M059J (cell line): ENCODE data around the gene STK39. TPM values are rescaled to one million over a fixed set of nuclear protein-coding genes. Genes with fewer than 3 reads are reported as not detected.
"Not testable (repeated sequence)": the region's sequence is repeated elsewhere in the genome, so short reads cannot be mapped to it uniquely, and the experiment has no call there.

ENCODE experiments used
- DNase-seq: peaks from one replicate; pipeline ENCODE4 v3.0.0-alpha.2; 2012; ENCODE audit warnings: low read depth
- total RNA-seq: library from RNA; depleted of rRNA; stranded (reverse); fragments of >200 nt; shearing (Covaris generic); gene quantifications from 2 replicates; pipeline ENCODE4 v1.2.3, GENCODE V29; 2014

STK39 gene
- total RNA-seq, 1 experiment from 2014 or later = 14.4 TPM

DNA sequence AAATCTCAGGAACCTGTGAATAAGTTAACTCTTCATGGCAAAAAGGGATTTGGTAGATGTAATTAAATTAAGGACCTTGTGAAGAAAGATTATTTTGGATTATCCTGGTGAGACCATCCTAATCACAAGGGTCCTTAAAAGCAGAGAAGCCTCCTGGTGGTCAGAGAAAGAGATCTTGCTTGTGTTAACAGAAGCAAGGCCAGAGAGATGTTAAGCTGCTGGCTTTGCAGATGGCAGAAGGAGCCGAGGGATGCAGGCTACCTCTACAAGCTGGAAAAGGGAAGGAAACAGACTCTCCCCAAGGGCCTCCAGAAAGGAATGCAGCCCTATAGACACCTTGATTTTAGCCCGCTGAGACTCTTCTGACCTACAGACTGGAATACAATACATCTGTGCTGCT, 197.0 kb downstream of the STK39 start:
- no peak for DNase-seq

GRCh38 chr2:168049609-168050008, 197.8 kb downstream of the STK39 start:
- no peak for DNase-seq

GRCh38 chr2:168047091-168047690, 200.2 kb downstream of the STK39 start:
- no peak for DNase-seq

GRCh38 chr2:168044579-168044978, 202.8 kb downstream of the STK39 start:
- no peak for DNase-seq

GRCh38 chr2:168044176-168044575, 203.2 kb downstream of the STK39 start:
- DNase-seq = no peak

DNA sequence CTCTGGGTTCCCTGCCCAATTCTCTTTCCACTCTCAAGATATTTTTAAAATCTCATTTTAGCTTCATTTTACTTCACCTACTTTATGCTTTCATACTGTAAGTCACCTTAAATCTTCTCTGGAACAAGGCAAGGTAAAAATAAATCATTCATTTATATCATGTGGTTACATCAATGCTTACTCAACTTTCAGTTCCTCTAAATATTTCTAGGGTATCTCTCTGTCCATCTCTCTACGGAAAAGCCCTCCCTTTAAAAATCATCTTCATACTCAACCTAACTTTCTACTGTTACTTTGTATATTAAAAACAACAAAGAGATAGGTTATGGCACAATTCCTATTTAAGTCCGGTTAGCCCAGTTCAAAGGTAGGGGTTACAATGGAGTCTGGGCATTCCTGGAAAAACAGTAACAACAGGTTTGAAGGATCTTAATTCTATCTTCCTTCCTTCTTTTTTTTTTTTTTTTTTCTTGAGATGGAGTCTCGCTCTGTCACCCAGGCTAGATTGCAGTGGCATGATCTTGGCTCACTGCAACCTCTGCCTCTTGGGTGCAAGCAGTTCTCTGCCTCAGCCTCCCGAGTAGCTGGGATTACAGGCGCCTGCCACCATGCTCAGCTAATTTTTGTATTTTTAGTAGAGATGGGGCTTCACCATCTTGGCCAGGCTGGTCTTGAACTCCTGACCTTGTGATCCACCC, 205.1 kb downstream of the STK39 start:
- not testable (repeated sequence) for DNase-seq

- DNase-seq = no peak
These were observed 207.5 kb downstream of the STK39 start for GRCh38 chr2:168039881-168040280.

DNA sequence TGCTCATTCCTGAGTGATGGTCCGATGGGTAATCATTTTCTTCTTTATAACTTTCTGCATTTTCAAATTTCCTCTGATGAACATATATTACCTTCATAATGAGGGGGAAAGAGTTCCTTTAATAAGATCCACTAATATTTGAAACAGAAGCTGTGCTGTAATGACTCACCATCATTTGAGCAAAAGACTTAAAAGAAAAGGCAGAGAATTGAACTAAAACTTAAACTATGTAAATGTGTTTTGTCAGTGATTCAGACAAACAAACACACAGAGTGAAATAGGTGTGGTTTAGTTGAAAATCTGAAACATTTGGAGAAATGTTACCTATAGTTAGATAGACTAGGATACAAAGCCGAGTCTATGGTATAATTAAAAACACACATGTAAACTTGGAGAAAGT, 209.6 kb downstream of the STK39 start:
- no peak for DNase-seq

DNA sequence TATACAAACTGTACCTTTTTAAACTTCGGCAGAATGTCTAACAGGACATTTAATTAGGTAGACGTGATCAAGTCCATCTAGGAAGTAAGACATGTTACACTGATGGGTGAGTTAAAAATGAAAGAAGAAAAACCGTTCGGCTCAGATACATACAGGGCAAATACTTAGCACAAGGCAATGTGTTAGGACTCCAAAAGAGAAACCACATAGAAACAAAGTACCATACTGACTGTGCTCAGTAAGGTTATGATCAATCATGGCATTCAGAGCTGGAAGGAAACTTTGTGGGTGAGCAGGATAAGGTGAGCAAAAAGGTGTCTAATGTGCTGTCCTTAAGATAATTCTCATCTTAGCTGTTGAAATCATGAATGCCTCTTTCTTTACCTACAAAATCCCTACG, 211.9 kb downstream of the STK39 start:
- DNase-seq = no peak

GRCh38 chr2:168034616-168035015, 212.8 kb downstream of the STK39 start:
- DNase-seq = no peak

GRCh38 chr2:168033966-168034365, 213.4 kb downstream of the STK39 start:
- DNase-seq = no peak

DNA sequence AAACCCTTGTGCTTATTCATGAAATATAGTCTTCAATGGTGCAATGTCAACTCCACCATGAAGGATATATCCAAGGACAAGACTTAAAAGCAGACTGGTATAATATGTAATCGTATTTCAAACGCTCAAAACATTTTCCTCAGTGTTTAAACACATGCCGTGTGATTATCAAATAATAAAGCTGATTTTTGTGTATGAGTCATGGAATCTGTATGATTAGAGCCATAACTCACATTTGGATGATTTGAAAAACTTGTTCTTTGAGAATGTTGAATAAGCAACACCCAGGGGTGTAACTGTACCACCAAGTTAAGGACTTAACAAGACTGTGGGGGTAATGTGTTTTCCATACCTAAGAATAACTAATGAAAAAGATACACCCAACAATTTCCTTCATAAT, 215.3 kb downstream of the STK39 start:
- no peak for DNase-seq

- peak; percentile 52 for DNase-seq
These were observed 216.4 kb downstream of the STK39 start for GRCh38 chr2:168030862-168031624.

DNA sequence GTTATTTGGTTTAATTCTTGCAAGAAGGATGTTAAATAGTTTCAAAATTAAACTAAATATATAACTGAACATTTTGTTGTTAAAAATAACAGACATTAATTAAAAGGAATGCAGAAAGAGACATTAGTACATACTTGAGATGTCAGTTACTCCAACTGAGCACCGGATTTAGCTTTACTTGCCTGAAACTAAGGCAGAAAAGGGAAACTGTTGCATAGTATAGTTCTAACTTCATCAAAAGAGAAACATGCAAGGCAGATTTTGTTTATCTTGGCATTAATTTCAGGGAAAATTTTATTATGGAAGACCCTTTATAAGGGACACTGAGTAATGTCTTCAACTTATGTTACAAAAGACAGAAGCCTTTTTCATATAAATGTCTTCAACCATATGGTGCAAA, 218.3 kb downstream of the STK39 start:
- DNase-seq = no peak

DNA sequence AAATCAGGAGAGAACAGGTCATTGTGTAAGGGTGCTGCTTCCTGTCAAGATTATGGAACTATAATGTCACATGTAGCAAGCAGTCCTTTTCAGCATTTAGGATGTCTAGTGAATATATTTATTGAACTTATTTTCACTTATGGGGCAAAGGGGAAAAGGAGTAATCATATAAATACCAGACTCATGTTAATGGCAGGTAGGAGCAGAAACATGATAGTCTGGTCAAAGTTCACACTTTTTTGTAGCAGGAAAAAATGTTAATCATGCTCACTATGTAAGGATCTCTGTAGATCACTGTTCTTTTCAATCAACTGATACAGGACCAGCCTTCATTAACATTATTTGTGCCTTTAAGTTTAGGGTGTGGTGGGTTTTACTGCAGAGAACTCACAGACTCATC, 219.0 kb downstream of the STK39 start:
- DNase-seq = no peak

- DNase-seq = peak; percentile 7
These were observed 221.8 kb downstream of the STK39 start for GRCh38 chr2:168025487-168026202.

DNA sequence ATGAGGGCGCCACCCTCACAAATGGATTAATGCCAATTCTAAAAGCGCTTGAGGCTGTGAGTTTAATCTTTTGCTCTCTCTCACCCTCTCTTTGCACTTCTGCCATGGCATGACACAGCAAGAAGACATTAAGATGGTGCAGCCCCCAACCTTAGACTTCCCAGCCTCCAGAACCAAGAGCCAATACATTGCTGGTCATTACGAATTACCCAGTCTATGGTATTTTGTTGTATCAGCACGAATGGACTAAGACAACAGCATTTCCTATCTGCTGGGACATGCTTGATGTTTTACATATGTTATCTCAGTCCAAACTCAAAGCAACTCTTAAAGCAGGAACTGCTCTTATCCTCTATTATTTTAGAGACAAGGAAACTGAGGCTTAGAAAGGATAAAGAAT, 222.9 kb downstream of the STK39 start:
- DNase-seq = no peak

DNA sequence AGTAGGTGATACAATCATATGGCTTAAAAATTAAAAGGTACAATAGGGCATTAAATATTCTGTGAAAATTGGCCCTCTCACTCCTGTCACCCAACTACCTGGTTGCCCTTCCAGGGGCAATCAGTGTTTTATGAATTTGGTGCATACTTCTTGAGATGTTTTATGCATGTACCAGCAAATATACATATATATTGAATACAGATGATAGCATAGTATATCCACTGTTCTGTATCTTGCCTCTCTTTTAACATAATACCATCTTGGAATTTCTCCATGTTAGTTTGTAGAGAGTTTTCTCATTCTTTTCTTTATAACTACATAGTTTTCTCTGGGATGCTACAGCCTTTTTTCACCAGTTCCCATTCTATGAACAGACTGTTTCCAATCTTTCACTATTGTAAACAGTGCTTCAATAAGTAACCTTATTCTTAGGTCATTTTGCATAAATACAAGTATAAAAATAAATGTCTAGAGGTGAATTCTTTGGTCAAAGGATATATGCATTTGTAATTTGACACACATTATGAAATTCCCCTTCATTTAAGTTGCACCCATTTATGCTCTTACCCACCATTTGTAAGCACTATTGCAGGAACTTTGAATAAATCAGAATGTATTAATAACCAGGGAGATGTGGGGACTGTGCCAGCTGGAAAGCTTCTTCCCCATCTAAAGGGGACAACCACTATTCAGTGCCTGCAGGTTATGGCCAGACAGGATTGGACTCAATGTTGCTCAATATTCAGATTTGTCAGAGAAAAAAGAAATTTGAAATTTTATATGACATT, 225.4 kb downstream of the STK39 start:
- DNase-seq = no peak

DNA sequence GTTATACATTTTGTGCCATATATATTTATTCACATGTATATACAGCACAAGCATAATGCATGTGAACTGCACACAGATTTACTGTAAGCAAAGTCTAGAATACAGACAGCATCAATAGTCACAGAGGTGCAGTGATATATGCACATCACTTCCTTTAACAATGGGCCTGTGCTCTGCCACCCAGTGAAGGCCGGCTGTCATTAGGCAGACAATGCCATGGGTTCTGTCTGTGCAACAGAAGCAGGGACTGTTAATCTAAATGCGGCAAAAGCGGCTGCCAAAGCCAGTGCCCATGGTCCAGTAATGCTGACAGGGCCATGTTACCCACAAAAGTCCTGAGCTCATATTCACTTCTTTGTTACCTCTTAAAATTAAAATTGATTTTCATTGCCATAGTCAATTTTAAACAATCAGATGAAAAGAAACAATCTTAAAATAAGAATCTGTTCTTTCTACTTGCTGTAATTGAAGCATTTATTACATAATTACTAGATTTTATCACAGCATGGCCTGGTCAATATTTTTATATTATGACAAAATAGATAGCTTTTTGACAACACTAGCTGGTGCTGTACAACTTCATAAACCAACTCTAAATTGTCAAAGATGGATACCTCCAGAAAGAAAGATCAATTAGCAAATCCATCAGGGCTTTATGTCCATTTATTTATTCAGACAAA, 232.0 kb downstream of the STK39 start:
- no peak for DNase-seq

DNA sequence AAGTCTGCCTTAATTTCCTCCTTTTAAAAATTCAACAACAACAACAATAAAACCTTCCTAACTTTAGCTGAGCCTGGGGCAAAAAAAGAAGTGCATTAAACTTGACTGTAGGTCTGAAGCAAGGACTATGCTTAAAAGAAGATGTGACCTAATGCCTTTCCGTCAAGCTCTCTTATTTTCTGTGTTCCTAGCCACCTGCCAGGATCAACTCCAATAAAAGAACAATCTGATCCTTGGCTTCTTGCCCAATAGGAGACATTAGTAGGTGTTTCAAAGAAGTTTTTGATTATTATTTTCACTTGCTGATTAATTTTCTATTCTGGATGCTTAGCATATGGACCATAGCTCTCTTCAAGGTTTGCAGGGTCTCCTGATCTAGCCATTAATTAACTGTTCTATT, 237.5 kb downstream of the STK39 start:
- no peak for DNase-seq

DNA sequence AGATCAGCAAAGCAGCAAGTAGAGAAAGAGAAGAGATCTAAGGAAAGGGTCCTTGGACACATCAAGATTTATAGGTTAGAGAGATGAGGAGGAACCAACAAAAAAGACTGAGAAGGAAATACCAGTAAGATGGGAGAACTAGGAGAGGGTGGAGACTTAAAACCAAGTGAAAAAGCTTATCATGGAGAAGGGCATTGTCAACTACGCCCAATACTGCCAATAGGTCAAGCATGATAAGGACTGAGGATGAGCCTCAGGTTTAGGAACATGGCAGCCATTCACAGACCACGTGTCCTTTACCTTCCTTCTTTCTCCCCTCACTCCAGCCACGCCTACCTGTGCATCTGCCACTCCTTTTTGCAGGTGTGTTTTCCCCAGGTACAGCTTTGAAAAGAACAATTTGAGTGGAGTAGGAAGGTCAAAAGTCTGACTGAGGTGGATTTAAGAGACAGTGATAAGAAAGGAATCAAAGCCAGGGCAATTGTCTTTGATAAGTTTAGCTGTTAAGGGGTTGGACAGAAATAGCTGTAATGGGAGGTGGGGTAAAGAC, 238.7 kb downstream of the STK39 start:
- no peak for DNase-seq
